ENCODE data around the gene PPARG.

Gene PPARG

GRCh38 chr3:12420393-12420792, 131.5 kb downstream of the PPARG start:
- no peak for DNase-seq

GRCh38 chr3:12421132-12421531, 132.3 kb downstream of the PPARG start:
- DNase-seq = no peak

GRCh38 chr3:12423131-12423530, 134.3 kb downstream of the PPARG start:
- peak; percentile 3 for DNase-seq

GRCh38 chr3:12423918-12424630, 135.2 kb downstream of the PPARG start:
- DNase-seq = no peak

- no peak for DNase-seq
These were observed 135.9 kb downstream of the PPARG start for GRCh38 chr3:12424635-12425319.

- DNase-seq = no peak
These were observed 137.1 kb downstream of the PPARG start for GRCh38 chr3:12425850-12426579.

GRCh38 chr3:12427551-12427950, 138.7 kb downstream of the PPARG start:
- no peak for DNase-seq

GRCh38 chr3:12428126-12428525, 139.3 kb downstream of the PPARG start:
- no peak for DNase-seq

- no peak for DNase-seq
These were observed 141.2 kb downstream of the PPARG start for GRCh38 chr3:12430086-12430485.

GRCh38 chr3:12433823-12434222, 145.0 kb downstream of the PPARG start:
- no peak for DNase-seq

- DNase-seq = no peak
These were observed 147.8 kb downstream of the PPARG start for GRCh38 chr3:12436514-12437220.

GRCh38 chr3:12437221-12437605, 148.3 kb downstream of the PPARG start:
- no peak for DNase-seq

- DNase-seq = no peak
These were observed 149.0 kb downstream of the PPARG start for GRCh38 chr3:12437861-12438260.

GRCh38 chr3:12438318-12438717, 149.4 kb downstream of the PPARG start:
- no peak for DNase-seq

- no peak for DNase-seq
These were observed 150.5 kb downstream of the PPARG start for GRCh38 chr3:12439161-12439940.

- no peak for DNase-seq
These were observed 152.3 kb downstream of the PPARG start for GRCh38 chr3:12440927-12441714.

GRCh38 chr3:12442654-12443501, 154.0 kb downstream of the PPARG start:
- peak; percentile 23 for DNase-seq

GRCh38 chr3:12443781-12444522, 155.1 kb downstream of the PPARG start:
- DNase-seq = no peak

GRCh38 chr3:12444582-12445471, 156.0 kb downstream of the PPARG start:
- DNase-seq = no peak

Data from NCI-H2029 treated with DMSO at 0.1 percent for 48 hours (cell line).